ENCODE data around the gene MTMR2. TPM values are rescaled to one million over a fixed set of nuclear protein-coding genes. Genes with fewer than 3 reads are reported as not detected.

The MTMR2 gene
- polyA plus RNA-seq, 3 donors, result 1.9 to 5.1 (median 2.6) TPM

- no peak overlapping the region for H2AFZ ChIP-seq (ENCODE audit: insufficient read depth, low read depth, low read length, poor library complexity, severe bottlenecking)
- peaks cover 3% of the 10 kb centered on the region for H3K79me2 ChIP-seq (ENCODE audit: insufficient read depth, low read length)
- Mint-ChIP-seq H3K36me3 (no peaks in the 10 kb centered on the region), H3K27ac (no peak overlapping the region), H3K4me3 (no peak overlapping the region), H3K9me3 (no peaks in the 10 kb centered on the region), H3K4me1 (peaks cover 17% of the 10 kb centered on the region), H3K27me3 (ENCODE audit: low read depth in 3 of 3) (peaks cover 0 to 3% (median 1%) of the 10 kb centered on the region in 3 donors)
- no peaks in the 10 kb centered on the region for H3K9me3 ChIP-seq (replicated peaks in 1 of 2; ENCODE audit: control insufficient read depth in 1 of 2, insufficient read depth in 1 of 2, low read length in 2 of 2)
- H4K20me1 ChIP-seq (ENCODE audit: insufficient read depth, low read length), result no peaks in the 10 kb centered on the region
- no peaks in the 10 kb centered on the region for H3K27me3 ChIP-seq (ENCODE audit: control insufficient read depth in 2 of 2, insufficient read depth in 2 of 2, low read length in 2 of 2)
- no peak overlapping the region for H3K9ac ChIP-seq (ENCODE audit: insufficient read depth, low read length, poor library complexity, severe bottlenecking)
- H3K27ac ChIP-seq (ENCODE audit: low read depth in 1 of 2, low read length in 2 of 2), result no peak overlapping the region
- peaks cover 4 to 7% of the 10 kb centered on the region in 2 donors for H3K4me1 ChIP-seq (ENCODE audit: control insufficient read depth in 1 of 2, insufficient read depth in 2 of 2, low read length in 2 of 2)
- DNase-seq, result no peak
- intact Hi-C loops (cut with micrococcal nuclease), result no loop called here
- no peaks in the 10 kb centered on the region for H3K36me3 ChIP-seq (replicated peaks in 1 of 2; ENCODE audit: control insufficient read depth in 1 of 2, insufficient read depth in 2 of 2, low read length in 2 of 2)
- TF ChIP-seq CTCF (IDR thresholded peaks at IDR 0.05), result no peak
- 88% methylated on average over 3 of the region's 3 CpGs for WGBS (ENCODE audit: insufficient coverage)
- H3K4me2 ChIP-seq (replicated peaks; ENCODE audit: extremely low read depth, low read length, poor library complexity, severe bottlenecking), result no peak overlapping the region
- H3K4me3 ChIP-seq (replicated peaks in 1 of 3; ENCODE audit: low read depth in 2 of 3, low read length in 3 of 3), result no peak overlapping the region
Measured at GRCh38 chr11:95918720-95919119, 5.2 kb downstream of the MTMR2 start.

GRCh38 chr11:95918056-95918455 lies 5.9 kb downstream of the MTMR2 start:
- peaks cover 3% of the 10 kb centered on the region for H3K79me2 ChIP-seq (ENCODE audit: insufficient read depth, low read length)
- WGBS (ENCODE audit: insufficient coverage), result 86% methylated on average over 1 of the region's 2 CpGs

More at GRCh38 chr11:95918056-95918455, 5.9 kb downstream of the MTMR2 start:
- Histone ChIP-seq H3K4me3 (replicated peaks in 1 of 3; ENCODE audit: low read depth in 2 of 3, low read length in 3 of 3) (no peak overlapping the region), H3K27ac (ENCODE audit: low read depth in 1 of 2, low read length in 2 of 2) (no peak overlapping the region), H2AFZ (ENCODE audit: insufficient read depth, low read depth, low read length, poor library complexity, severe bottlenecking) (no peak overlapping the region), H3K36me3 (replicated peaks in 1 of 2; ENCODE audit: control insufficient read depth in 1 of 2, insufficient read depth in 2 of 2, low read length in 2 of 2) (no peaks in the 10 kb centered on the region), H3K4me1 (ENCODE audit: control insufficient read depth in 1 of 2, insufficient read depth in 2 of 2, low read length in 2 of 2) (peaks cover 0 to under 1% of the 10 kb centered on the region in 2 donors), H3K9me3 (replicated peaks in 1 of 2; ENCODE audit: control insufficient read depth in 1 of 2, insufficient read depth in 1 of 2, low read length in 2 of 2) (no peaks in the 10 kb centered on the region), H4K20me1 (ENCODE audit: insufficient read depth, low read length) (no peaks in the 10 kb centered on the region), H3K4me2 (replicated peaks; ENCODE audit: extremely low read depth, low read length, poor library complexity, severe bottlenecking) (no peak overlapping the region), H3K9ac (ENCODE audit: insufficient read depth, low read length, poor library complexity, severe bottlenecking) (no peak overlapping the region), H3K27me3 (ENCODE audit: control insufficient read depth in 2 of 2, insufficient read depth in 2 of 2, low read length in 2 of 2) (no peaks in the 10 kb centered on the region)
- TF ChIP-seq CTCF (IDR thresholded peaks at IDR 0.05), result no peak
- no peaks in the 10 kb centered on the region for H3K9me3 Mint-ChIP-seq
- no peak overlapping the region for H3K27ac Mint-ChIP-seq
- H3K4me1 Mint-ChIP-seq, result peaks cover 14% of the 10 kb centered on the region
- intact Hi-C loops (cut with micrococcal nuclease), result no loop called here
- H3K36me3 Mint-ChIP-seq, result no peaks in the 10 kb centered on the region
- H3K4me3 Mint-ChIP-seq, result no peak overlapping the region
- peaks cover 0 to under 1% (median under 1%) of the 10 kb centered on the region in 3 donors for H3K27me3 Mint-ChIP-seq (ENCODE audit: low read depth in 3 of 3)
- no peak for DNase-seq

Measured in CD14-positive monocyte (primary cell).